Hepatic stellate cell (primary cell): ENCODE data around the gene KIF26B.
"Not testable (repeated sequence)": the region's sequence is repeated elsewhere in the genome, so short reads cannot be mapped to it uniquely, and the experiment has no call there.

Experiments used
- DNase-seq: peaks from one replicate; pipeline ENCODE4 v3.0.0; 2011; ENCODE audit warnings: low spot score

The KIF26B gene

GRCh38 chr1:245701631-245702030, 546.8 kb downstream of the KIF26B start:
- DNase-seq: no peak

DNA sequence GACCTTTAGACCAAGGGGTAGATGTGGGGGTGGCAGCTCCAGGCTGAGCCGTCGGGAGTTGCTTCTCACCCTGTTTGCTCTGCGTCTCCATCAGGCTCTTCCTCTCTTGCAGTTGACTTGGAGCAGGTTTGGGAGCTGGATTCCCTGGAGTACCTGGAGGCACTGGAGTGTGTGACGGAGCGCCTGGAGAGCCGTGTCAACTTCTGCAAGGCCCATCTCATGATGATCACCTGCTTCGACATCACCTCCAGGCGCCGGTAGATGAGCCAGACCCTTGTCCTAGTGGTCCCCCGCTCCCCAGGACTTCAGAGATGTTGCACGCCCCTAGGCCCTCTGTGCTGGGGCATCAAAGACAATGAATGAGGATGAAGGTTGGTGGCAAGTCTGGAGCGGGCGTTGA, 547.6 kb downstream of the KIF26B start:
- DNase-seq: no peak

DNA sequence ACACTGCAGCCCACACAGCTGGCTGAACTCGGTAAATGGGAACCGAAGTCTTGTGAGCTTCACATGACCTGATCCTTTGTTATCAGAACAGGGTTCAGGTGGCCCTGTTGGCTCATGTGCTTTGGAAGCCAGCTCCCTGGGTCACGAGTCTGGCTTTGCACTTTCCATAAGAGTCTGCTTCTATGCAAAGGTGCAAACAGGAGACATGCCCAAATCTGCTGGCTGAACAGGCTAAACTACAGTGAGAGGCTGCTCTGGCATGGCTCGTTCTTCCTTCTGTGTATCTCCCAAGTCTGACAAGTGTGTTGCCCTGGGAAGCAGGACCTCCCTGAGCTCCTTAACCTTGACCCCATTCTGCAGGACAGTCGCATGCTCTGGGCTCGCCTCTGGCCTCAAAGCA, 549.6 kb downstream of the KIF26B start:
- DNase-seq: no peak

- peak; percentile 72 for DNase-seq
These were observed 550.0 kb downstream of the KIF26B start for GRCh38 chr1:245704765-245705164.

GRCh38 chr1:245707941-245708340, 553.2 kb downstream of the KIF26B start:
- DNase-seq: no peak

- DNase-seq: no peak
These were observed 556.4 kb downstream of the KIF26B start for GRCh38 chr1:245710961-245711903.

- not testable (repeated sequence) for DNase-seq
These were observed 559.2 kb downstream of the KIF26B start for GRCh38 chr1:245714027-245714426.

DNA sequence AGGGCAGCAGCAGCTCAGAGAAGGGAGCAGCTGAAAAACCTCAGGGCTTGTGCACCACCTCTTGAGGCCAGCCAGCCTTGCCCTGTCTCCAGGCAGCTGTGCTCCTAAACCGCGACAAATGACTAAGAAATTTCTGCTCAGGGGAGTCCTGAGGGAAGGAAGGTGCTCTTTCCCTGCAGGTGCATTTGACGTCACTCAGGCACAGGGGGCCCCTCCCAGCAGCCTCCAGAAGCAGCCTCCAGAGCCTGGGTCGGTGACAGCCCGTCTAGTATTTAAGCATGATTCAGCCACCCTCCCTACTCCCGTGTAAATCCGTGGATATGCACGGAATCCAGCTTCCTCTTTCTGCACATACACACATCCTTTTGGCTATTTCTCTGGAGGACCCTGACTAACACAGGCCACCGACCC, 560.5 kb downstream of the KIF26B start:
- DNase-seq: no peak

DNA sequence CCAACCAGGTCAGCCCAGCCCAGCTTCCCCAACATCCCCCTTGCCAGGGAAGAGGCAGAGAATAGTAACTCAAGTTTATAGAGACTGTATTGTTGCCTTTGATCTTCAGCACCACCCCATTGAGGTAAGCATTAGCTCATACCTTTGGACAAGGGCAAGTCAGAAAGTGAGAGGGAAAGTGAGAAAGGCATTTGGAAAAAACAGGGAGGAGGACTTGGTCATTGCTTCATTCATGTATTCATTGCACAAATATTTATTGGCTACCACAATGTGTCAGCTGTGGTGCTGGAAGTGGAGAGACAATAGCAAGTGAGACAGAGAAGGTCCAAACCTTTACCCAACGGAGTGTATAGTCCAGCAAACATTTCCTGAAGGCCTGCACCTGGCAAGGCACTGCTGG, 561.2 kb downstream of the KIF26B start:
- peak; percentile 68 for DNase-seq

DNA sequence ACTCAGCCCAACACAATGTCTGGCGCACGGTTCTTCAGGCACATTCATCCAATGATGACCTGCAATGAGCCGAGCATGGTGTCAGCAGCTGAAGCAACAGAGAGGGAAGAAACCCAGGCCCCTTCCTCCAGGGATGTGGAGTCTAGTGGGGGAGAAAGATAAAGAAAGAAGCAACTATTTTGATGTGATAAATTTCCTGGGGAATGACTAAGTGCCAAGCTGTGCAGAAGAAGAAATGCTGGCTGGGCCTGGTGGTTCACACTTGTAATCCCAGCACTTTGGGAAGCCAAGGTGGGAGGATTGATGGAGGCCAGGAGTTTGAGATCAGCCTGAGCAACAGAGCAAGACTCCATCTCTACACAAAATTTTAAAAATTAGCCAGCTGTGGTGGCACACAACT, 561.8 kb downstream of the KIF26B start:
- DNase-seq: no peak

- DNase-seq: no peak
These were observed 562.8 kb downstream of the KIF26B start for GRCh38 chr1:245717611-245718010.

GRCh38 chr1:245718123-245718522, 563.3 kb downstream of the KIF26B start:
- DNase-seq: no peak

GRCh38 chr1:245718951-245719350, 564.2 kb downstream of the KIF26B start:
- no peak for DNase-seq

DNA sequence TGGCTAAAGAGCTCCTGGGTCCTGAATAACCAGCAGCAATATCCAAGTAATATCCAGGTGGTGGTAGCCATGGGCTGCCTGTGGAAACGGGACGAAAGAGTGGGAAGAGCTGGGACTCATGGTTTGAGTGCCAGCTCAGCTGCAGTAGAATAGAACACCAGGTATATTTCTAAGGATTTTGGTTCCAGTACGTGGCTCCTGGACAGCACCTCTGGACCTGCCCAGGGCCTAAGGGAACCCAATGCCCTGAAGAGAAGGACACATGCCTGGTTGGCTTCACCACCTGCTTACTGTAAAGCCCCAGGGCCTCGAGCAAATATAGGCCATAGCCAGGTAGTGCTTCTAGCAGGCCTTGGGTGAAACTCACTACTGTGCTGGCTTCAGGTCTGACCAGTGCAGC, 566.7 kb downstream of the KIF26B start:
- no peak for DNase-seq

GRCh38 chr1:245728035-245728434, 573.2 kb downstream of the KIF26B start:
- DNase-seq: not testable (repeated sequence)

- no peak for DNase-seq
These were observed 576.0 kb downstream of the KIF26B start for GRCh38 chr1:245730801-245731200.

GRCh38 chr1:245740336-245740735, 585.6 kb downstream of the KIF26B start:
- not testable (repeated sequence) for DNase-seq

DNA sequence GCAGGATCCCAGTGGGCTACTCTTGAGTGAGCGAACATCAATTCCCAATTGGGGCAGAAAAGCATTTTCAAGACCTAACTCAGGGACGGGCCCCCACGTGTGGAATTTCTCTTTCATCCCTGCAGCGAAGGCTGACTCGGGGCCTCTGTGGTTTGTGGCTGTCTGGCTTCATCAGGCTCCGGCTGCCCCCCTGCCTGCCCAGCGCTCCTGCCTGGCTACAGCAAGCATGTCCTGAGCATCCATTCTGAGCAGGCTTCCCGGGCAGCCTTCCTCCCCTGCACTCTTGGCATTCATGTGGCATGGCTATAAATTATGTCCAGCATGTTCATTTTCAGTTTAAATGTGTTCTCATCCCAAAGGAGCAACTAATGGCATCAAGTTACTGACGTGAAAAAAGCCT, 588.1 kb downstream of the KIF26B start:
- DNase-seq: no peak

- no peak for DNase-seq
These were observed 593.5 kb downstream of the KIF26B start for GRCh38 chr1:245748240-245748639.

GRCh38 chr1:245748646-245749045, 593.9 kb downstream of the KIF26B start:
- DNase-seq: no peak

GRCh38 chr1:245749053-245749452, 594.3 kb downstream of the KIF26B start:
- no peak for DNase-seq

GRCh38 chr1:245750261-245750660, 595.5 kb downstream of the KIF26B start:
- no peak for DNase-seq

DNA sequence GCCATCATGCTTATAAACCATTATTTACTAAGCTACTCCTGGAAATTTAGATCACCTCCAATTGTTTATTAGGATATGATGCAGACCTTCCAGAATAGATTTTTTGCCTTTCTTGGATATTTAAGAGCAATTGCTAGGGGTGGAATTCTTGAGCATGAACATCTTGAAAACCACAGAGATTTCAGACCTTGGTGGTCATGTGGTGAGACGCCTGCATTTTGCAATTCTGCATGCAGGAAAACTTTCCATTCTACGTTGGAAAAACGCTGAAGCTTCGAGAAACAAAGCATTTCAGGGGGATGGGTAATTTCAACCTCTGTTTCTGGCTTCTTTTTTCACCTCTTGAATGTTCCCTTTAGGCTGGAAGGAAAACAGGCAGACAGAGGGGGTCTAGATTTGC, 596.3 kb downstream of the KIF26B start:
- DNase-seq: no peak
